ENCODE measurements around the gene RIC8A. TPM values are rescaled to one million over a fixed set of nuclear protein-coding genes. Genes with fewer than 3 reads are reported as not detected.

RIC8A gene
- total RNA-seq, 1 donor from 2014 or later, result 116 TPM

DNA sequence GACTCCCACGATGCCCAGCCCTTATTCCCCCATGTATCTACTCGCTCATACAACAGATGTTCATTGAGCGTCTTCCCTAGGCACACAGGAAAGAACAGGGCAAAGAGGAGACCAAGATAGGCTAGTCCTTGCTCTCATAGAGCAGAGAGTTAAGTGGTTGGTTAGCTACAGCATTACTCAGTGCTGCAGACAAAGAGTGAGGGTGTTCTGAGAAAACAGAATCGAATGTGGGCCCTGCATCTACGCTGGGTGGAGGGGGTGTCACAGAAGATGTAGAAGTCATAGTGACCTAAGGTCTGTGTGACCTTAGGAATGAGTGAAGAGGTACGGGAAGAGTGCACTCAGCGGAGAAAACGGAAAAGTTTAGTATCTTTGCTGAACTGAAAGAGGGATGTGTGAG is 41.6 kb downstream of the RIC8A start:
- Histone ChIP-seq H3K36me3 (ENCODE audit: control insufficient read depth, insufficient read depth, low read length) (peaks cover 5% of the 10 kb centered on the region), H3K27me3 (ENCODE audit: control insufficient read depth, insufficient read depth, low read length) (no peaks in the 10 kb centered on the region), H3K4me3 (ENCODE audit: low read depth, low read length) (no peak overlapping the region)
- no peak for DNase-seq (ENCODE audit: low read depth)
- TF ChIP-seq, protein P1, sequence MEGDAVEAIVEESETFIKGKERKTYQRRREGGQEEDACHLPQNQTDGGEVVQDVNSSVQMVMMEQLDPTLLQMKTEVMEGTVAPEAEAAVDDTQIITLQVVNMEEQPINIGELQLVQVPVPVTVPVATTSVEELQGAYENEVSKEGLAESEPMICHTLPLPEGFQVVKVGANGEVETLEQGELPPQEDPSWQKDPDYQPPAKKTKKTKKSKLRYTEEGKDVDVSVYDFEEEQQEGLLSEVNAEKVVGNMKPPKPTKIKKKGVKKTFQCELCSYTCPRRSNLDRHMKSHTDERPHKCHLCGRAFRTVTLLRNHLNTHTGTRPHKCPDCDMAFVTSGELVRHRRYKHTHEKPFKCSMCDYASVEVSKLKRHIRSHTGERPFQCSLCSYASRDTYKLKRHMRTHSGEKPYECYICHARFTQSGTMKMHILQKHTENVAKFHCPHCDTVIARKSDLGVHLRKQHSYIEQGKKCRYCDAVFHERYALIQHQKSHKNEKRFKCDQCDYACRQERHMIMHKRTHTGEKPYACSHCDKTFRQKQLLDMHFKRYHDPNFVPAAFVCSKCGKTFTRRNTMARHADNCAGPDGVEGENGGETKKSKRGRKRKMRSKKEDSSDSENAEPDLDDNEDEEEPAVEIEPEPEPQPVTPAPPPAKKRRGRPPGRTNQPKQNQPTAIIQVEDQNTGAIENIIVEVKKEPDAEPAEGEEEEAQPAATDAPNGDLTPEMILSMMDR (IDR thresholded peaks at IDR 0.05; ENCODE audit: insufficient read depth, low read length, poor library complexity, severe bottlenecking), result no peak

DNA sequence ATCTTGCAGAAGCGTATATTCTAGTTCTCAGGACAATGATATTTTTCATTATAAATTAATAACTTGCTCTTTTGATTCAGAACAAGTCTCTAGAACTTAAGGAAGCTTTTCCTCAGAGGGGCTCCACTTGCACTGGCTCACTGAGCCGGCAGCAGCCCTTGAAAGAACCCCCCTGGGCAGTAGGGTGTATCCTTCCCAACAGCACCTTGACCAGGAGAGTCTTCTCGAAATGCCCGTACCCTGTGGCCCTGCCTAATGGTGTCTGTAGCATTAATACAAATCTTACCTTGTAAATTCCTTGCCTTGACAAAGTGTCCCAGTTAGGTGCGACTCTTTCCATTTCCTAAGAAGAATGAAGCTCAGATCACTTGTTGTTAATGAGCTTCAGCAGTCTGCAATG is 42.8 kb downstream of the RIC8A start:
- Histone ChIP-seq H3K4me3 (ENCODE audit: low read depth, low read length) (no peak overlapping the region), H3K27me3 (ENCODE audit: control insufficient read depth, insufficient read depth, low read length) (no peaks in the 10 kb centered on the region), H3K36me3 (ENCODE audit: control insufficient read depth, insufficient read depth, low read length) (peaks cover 3% of the 10 kb centered on the region)
- TF ChIP-seq, protein P1 (IDR thresholded peaks at IDR 0.05; ENCODE audit: insufficient read depth, low read length, poor library complexity, severe bottlenecking), result no peak
- no peak for DNase-seq (ENCODE audit: low read depth)

DNA sequence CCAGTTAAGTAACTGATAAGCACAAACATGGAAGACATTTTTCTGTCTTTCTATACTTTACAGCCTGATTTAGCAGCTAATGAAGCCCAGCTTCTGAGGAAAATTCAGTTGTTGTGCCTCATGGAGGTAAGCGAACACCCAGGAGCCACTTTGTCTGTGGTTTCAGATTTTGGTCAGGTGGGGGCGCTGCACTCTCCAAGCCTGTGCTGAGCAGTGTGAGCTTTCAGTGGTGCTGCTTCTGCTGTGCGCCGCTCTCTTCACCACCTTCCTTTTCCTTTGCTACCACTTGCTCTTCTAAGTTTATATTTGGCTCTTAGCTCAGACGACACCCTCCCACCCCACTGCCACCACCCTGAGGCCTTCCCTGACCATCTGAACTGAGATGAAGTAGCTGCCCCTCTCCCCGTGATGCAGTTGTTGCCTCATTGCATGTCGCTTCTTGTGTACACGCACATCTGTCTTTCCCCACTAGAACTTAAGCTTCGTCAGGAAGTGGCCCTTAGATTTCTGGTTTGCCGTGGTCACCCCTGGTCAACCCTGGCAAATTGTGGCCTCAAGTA is 43.3 kb downstream of the RIC8A start:
- no peak for DNase-seq (ENCODE audit: low read depth)
- TF ChIP-seq, protein P1 (IDR thresholded peaks at IDR 0.05; ENCODE audit: insufficient read depth, low read length, poor library complexity, severe bottlenecking), result peak; percentile 76
- peaks cover 3% of the 10 kb centered on the region for H3K36me3 ChIP-seq (ENCODE audit: control insufficient read depth, insufficient read depth, low read length)
- no peaks in the 10 kb centered on the region for H3K27me3 ChIP-seq (ENCODE audit: control insufficient read depth, insufficient read depth, low read length)
- H3K4me3 ChIP-seq (ENCODE audit: low read depth, low read length), result no peak overlapping the region

DNA sequence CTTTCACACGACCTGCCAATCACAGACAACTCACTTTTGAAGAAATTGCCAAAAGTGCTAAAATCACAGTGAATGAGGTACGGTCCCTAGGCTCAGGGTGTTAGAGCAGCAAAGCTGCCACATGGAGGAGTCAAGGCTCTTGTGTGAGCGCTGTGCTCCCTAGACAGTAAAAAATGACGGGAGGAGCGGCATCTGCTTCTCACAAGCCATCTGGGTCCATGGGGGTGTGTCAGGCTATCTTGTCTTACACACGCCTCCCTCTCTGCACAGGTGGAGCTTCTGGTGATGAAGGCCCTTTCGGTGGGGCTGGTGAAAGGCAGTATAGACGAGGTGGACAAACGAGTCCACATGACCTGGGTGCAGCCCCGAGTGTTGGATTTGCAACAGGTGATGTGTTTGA is 44.0 kb downstream of the RIC8A start:
- peaks cover 3% of the 10 kb centered on the region for H3K36me3 ChIP-seq (ENCODE audit: control insufficient read depth, insufficient read depth, low read length)
- TF ChIP-seq, protein P1 (IDR thresholded peaks at IDR 0.05; ENCODE audit: insufficient read depth, low read length, poor library complexity, severe bottlenecking), result no peak
- no peak for DNase-seq (ENCODE audit: low read depth)
- no peaks in the 10 kb centered on the region for H3K27me3 ChIP-seq (ENCODE audit: control insufficient read depth, insufficient read depth, low read length)
- H3K4me3 ChIP-seq (ENCODE audit: low read depth, low read length), result no peak overlapping the region

DNA sequence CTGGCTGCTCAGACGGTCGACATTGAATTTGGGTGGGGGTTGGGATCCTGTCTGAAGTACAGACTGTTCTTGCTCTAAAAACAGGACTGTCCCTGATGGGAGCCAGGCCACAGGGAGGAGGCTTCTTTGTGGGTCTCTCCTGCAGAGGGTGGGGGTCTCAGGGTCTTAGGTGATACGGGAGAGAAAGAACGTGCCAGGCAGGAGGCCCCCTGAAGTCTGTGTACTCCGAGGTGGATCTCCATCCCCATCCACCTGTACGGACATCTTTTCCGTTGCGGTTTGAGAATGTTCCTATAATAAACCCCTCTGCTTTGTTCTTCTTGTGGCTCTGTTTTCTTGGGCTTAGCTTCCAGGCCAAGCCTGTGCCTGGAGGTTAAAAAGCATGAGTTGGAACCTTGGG is 45.2 kb downstream of the RIC8A start:
- TF ChIP-seq, protein P1 (IDR thresholded peaks at IDR 0.05; ENCODE audit: insufficient read depth, low read length, poor library complexity, severe bottlenecking), result no peak
- Histone ChIP-seq H3K4me3 (ENCODE audit: low read depth, low read length) (no peak overlapping the region), H3K27me3 (ENCODE audit: control insufficient read depth, insufficient read depth, low read length) (no peaks in the 10 kb centered on the region), H3K36me3 (ENCODE audit: control insufficient read depth, insufficient read depth, low read length) (peaks cover 3% of the 10 kb centered on the region)
- DNase-seq (ENCODE audit: low read depth), result no peak
